NCI-H1436 (cell line): ENCODE measurements around the gene TMEM63C.

Source experiments
- DNase-seq: peaks from one replicate; lab custom pipeline; 2025; lab: John Stamatoyannopoulos, UW

TMEM63C gene

GRCh38 chr14:77197988-77198387 is 16.4 kb downstream of the TMEM63C start:
- DNase-seq = no peak

GRCh38 chr14:77198561-77198960 is 17.0 kb downstream of the TMEM63C start:
- no peak for DNase-seq

DNA sequence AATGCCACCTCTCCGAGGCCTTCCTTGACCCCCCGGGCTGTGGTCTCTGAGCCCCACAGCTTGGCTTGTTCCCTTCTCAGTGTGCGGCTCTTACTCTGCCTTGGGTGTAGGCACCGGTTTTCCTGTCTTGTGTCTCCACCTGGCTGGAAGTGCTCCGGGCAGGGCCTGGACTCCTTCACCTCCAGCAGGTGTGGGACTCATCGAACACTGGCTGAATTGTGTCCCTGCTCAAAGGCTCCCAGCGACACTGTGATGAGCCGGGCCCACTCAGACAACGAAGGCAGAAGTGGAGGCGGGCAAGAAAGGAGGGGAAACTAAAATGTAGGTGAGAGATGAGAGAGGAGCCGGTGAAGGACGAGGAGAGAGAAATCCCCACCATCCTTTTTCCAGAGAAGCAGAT is 18.0 kb downstream of the TMEM63C start:
- no peak for DNase-seq

- DNase-seq = no peak
These were observed 18.9 kb downstream of the TMEM63C start for GRCh38 chr14:77200406-77200985.

DNA sequence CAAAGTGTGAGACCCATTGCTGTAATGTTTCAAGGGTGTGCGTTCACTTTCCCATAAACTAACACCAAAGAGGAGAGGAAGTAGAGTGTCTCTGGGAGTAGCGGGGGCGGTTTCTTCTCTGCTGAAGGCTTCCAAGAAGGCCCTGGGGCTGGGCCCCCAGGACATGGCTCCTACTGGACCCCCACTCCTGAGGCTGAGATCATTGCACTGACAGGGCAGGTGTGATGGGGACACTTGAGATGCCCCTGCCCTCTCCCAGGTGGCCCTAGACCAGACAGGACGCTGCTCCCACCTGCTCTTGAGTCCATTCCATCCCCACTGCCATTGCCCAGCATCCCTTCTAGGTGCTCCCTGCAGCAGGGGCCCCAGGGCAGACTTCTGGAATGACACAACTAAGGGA is 20.1 kb downstream of the TMEM63C start:
- no peak for DNase-seq

GRCh38 chr14:77203611-77204458 is 22.2 kb downstream of the TMEM63C start:
- DNase-seq = no peak

DNA sequence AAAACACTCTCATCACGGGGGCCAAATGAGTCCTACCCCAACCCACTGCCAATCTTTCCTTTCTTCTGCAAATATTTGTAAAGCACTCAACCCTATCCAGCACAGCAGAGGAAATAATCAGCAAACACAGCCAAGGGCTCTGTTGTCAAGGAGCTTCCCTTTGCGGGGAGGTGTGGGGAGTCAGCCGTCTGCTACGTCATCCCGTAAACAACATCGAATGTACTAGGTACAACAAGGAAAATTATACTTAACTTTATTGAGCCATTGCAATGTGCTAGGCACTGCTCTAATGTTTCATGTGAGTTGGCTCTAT is 22.8 kb downstream of the TMEM63C start:
- DNase-seq = peak; percentile 91

DNA sequence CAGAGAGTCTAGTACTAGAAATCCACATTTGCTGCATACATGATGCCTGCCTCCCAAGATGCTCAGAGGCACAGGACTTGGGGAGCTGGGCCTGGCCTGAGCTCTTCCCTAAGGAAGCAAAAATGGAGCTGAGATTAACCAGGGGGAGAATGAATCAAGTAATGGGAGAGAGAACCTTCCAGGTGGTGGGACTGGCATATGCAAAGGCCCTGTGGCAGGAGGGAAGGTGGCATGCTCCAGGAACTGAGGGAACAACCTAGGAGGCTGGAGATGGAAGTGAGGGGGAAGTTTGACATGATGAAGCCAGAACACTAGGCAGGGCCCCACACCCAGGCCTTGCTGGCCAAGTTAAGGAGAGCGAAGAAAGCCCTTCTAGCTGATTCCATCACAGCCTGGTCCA is 23.3 kb downstream of the TMEM63C start:
- DNase-seq = no peak

DNA sequence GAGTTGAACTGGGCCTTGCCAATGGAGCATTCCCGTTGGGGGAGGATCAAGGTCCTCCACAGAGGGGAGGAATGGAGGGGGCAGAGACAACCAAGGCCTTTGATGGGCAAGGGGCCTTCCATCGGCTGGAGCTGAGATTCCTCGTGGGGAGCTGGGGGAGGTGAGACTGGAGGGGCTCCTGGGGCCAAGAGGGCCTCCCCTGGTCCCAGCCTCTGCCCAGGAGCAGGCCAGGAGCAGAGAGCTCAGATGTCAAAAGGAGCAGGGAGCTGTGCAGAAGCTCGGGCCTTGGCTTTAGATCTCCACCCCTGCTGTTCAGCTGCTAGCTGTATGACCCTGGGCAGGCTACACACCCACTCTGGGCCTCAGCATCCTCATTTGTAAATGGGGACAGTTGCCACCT is 24.0 kb downstream of the TMEM63C start:
- DNase-seq = no peak

GRCh38 chr14:77206261-77206824 is 24.7 kb downstream of the TMEM63C start:
- no peak for DNase-seq

DNA sequence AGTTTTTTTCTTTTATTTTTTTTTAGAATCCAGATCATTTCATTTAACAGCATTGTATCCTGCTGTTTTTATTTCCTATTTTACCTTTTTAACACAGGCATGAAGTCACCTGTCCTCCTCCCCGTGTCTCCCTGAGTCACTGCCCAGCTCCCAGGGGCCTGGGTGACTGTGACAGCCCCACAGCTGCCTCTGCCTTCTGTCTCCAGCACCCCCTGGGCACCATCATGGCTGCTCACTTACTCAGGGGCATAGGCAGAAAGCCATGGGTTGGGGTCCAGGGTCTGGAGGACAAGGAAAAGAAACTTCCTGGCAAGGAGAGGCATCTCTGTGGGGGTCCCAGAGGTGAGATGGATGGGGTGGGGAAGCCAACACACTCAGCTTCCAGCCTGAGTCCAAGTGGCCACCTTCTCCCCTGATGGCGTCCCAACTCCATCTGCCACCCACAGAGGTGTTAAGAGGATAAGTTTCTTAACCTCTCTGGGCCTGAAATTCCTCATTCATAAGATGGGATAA is 25.3 kb downstream of the TMEM63C start:
- peak; percentile 34 for DNase-seq

- no peak for DNase-seq
These were observed 26.8 kb downstream of the TMEM63C start for GRCh38 chr14:77208291-77208978.

GRCh38 chr14:77208979-77209318 is 27.4 kb downstream of the TMEM63C start:
- no peak for DNase-seq

- no peak for DNase-seq
These were observed 30.7 kb downstream of the TMEM63C start for GRCh38 chr14:77212097-77212870.

DNA sequence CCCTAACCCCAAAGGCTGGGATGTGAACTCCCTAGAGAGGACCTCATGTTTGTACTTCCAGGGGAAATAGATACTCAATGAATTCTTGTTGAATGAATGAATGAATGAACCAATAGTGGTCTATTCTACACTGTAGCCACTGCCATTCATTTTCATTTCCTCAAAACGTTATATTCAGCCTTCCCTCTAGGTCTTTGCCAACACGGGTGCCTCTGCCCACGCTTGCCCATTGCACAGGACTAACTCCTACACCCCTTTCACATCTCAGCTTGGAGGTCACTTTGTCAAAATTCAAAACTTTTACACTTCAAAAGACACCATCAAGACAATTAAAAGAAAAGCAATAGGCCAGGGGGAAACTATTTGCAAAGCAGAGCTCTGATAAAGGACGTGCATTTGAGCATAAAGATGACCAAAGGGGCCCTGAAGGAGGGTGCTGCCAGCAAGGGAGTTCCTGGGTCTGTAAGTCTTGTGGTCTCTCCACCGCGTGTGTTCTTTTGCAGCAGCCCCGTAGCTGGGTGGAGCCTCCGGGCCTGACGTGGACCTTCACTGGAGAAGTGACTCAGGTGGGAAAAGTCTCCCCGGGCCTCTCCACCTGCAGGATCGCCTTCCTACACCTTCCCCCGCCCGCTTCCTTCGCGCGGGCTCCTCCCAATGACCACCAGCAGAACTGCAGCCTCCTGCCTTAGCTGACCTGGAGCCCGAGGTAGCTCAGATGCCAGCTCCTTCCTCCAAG is 31.5 kb downstream of the TMEM63C start:
- DNase-seq = peak; percentile 74

DNA sequence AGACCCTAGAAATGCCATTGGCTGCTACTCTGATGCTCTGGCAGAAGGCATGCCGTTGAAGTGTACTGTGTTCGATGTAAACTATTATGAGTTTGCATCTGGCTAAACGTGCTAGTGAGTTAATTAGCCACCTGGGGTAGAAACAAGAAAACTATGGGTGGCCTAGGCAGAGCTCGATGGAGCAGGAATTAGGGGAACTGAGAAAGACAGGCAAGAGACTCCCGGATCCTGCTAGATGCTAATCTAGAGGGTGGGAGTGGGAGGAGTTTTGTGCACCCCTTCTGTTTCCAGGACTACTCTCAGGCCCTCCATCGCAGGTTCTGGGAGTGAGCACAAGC is 32.0 kb downstream of the TMEM63C start:
- DNase-seq = no peak

DNA sequence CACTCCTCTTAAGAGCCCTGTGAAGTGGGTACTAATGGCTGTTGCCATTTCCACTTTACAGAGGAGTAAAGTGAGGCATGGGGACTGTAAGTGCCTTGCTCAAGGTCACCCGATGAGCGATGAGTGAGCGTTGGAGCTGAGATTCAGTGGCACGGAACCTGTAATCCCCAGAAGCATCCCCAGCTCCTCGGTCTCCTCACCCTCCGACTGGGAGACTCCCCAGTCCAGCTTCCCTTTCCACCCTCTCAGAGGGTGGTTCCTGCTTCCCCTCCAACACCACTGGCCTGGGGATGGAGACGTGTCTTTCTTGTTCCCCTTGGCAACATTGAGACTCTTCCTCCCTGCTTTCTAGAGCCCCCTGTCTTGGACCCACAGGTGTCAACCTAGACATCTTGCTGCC is 32.6 kb downstream of the TMEM63C start:
- DNase-seq = no peak

GRCh38 chr14:77217551-77217950 is 36.0 kb downstream of the TMEM63C start:
- DNase-seq = no peak

DNA sequence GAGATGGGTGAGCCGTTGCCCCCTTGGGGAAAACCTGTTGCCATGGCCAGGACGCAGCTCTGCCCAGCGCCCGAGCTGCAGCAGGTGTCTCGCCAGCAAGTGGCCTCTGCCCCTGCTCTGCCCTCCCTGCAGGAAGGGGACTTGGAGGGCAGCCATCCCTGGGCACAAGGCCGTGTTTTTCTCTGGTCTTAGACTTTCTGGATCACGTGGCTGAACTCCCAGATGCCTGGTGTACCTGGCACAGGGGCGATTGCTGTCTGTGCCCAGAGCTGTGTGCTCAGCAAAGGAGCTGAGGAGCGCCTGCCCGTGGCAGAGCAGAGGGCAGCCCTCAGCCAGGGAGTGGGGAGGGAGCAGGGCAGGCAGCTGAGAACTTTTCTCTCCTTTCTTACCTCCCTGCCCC is 38.0 kb downstream of the TMEM63C start:
- no peak for DNase-seq

DNA sequence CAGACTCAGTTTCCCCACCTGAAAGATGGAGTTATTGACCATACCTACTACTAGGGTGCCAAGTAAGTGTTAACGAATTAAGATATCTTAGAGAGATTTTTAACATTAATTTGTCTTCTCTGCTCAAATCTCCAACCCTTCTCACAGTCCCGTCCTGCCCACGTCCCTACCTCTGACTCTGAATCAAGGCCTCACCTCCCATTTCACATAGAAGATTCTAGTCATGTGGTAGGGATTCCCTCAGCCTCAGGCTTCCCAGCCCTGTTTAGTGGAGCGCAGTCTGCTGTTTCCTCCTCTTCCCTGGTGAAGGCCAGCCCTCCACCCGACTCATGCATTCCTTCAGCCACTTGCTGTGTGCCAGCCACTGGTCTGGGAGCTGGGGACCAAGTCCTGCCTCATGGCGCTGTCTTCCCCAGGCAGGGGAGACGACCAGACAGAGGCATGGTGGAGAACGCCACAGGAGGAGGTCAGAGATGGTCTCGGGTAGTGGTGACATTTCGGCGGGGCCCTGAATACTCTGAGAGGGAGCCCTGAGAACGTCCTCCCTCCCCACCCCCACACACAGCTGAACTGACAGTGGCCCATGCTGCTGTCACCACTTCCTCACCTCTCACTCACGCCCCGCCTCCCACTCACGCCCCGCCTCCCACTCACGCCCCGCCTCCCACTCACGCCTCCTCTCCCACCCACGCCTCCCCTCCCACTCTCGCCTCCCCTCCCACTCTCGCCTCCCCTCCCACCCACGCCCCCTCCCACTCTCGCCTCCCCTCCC is 38.8 kb downstream of the TMEM63C start:
- DNase-seq = no peak
